HT1080 (cell line): ENCODE results near the gene DLEC1. TPM values are rescaled to one million over a fixed set of nuclear protein-coding genes. Genes with fewer than 3 reads are reported as not detected.
"Not testable (repeated sequence)": the region's sequence is repeated elsewhere in the genome, so short reads cannot be mapped to it uniquely, and the experiment has no call there.

ENCODE experiments used
- DNase-seq: peaks from one replicate; pipeline ENCODE4 v3.0.0-alpha.2; 2015; ENCODE audit warnings: low read depth
- total RNA-seq: library from RNA; depleted of rRNA; stranded (reverse); fragments of >200 nt; shearing (Covaris generic); gene quantifications from 2 replicates; pipeline ENCODE4 v1.2.3, GENCODE V29; 2014

Gene DLEC1
- total RNA-seq, 1 experiment from 2014 or later = not detected

DNA sequence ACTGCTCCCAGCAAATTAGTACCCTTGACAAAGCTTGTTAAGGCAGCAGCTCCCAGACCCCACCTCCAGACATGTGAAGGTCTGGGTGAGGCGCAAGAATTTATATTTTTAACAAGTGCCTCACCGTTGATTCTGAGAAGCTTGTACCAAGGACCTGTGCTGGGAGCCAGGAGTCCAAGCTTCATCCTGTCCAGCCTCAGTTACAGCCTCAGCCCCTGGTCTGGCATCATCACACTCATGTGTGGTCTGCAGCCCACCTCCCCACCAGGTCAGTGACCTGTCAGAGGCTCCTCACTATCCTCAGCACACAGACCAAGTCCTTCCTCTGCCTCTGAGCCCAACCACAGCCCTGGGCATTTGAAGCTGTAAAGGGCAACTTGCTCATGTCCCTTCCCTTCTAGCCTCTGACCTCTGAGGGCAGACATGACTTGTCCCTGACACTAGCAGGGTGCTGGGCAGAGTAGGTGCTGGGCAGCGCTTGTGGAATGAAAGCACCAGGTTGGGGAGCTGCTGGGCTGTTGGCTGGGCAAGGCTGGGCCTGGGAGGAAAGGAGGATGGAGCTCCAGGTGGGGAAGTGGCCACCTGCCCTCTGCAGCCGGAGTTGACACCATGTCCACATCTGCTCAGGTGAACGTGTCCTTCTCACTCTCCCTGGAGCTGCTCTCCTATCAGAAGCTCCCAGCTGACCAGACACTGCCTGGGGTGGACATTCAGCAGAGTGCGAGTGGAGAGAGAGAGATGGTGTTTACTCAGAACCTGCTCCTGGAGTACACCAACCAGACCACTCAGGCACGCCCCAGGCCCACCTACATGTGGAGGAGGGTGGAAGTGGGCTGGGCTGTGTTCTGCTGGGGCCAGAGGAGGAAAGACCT is 81.0 kb downstream of the DLEC1 start:
- DNase-seq = no peak

- DNase-seq = no peak
Observed at GRCh38 chr3:38120693-38121450, 81.9 kb downstream of the DLEC1 start.

GRCh38 chr3:38121451-38121831 is 82.4 kb downstream of the DLEC1 start:
- DNase-seq = no peak

DNA sequence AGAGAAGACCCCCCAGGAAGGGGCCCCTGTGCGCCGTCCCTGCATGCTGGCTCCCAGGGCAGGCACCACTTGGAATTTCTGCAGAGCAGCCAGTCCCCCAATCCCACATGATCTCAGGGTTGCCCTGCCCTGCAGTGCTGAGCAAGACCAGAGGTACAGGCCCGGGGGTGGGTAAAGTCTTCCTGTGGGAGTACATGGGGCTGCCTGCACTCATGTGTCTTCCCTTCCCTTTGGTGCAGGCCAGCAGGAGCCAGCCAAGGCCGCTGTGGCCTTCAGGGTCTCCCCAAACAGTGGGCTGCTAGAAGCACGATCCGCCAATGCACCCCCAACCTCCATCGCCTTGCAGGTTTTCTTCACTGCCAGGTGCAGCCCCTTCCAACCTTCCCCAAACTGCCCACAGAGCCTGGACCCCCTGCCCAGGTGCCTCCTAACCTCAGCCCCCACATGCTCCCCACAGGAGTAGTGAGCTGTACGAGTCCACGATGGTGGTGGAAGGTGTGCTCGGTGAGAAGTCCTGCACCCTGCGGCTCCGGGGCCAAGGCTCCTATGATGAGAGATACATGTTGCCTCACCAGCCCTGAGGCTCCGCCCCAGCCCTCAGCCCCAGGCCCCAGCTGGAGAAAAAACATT is 82.9 kb downstream of the DLEC1 start:
- DNase-seq = no peak

DNA sequence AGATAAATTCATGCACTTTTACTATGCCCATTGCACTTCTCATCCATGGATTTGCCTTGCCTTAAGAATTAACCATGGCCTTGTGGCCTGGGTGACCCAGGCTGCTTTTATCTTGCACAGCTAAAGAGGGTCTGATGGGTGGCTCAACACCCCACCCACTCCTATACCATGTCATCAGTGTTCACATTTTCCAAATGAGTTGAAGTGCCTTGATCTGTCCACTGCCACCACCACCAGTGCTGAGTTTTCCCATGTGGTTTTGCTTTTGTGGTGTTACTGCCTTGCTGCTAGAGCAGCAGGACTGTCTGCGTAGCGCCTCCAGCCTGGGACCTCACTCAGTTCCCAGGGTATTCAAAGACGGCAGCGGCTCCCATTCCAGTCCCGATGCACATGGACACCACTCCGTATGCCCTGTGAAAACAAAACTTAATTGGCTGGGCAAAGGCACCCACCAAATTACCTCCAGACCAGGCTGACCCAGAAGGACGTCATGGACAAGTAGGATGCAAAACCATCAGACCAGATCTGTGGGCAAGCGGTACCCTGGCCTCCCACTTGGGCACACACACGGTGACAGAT is 83.8 kb downstream of the DLEC1 start:
- no peak for DNase-seq

DNA sequence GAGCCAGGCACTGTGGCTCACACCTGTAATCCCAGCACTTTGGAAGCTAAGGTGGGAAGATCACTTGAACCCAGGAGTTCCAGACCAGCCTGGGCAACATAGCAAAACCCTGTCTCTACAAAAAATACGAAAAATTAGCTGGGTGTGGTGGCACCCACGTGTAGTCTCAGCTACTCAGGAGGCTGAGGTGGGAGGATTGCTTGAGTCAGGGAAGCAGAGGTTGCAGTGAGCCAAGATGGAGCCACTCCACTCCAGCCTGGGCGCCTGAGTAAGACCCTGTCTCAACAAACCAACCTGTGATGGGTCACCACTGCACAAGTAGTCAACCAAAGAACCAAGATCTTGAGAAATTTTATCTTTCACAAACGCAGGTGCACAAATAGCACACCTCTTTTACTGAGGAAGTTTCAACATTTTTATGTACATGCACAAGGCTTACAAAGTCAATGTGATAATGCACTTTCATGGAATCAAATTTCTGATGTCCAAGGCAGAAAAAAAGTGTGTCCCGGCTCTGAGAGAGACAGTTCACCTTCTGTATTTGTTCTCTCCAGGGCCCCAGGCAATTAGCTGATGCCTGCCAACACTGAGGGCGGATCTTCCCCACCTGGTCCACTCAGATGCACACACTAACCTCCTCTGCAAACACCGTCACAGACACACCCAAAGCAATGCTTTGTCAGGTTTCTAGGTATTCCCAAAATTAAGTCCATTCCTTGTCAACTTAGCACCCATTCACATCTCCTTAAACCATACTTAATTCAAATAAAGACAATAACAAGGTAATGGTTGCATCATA is 85.5 kb downstream of the DLEC1 start:
- DNase-seq = no peak

DNA sequence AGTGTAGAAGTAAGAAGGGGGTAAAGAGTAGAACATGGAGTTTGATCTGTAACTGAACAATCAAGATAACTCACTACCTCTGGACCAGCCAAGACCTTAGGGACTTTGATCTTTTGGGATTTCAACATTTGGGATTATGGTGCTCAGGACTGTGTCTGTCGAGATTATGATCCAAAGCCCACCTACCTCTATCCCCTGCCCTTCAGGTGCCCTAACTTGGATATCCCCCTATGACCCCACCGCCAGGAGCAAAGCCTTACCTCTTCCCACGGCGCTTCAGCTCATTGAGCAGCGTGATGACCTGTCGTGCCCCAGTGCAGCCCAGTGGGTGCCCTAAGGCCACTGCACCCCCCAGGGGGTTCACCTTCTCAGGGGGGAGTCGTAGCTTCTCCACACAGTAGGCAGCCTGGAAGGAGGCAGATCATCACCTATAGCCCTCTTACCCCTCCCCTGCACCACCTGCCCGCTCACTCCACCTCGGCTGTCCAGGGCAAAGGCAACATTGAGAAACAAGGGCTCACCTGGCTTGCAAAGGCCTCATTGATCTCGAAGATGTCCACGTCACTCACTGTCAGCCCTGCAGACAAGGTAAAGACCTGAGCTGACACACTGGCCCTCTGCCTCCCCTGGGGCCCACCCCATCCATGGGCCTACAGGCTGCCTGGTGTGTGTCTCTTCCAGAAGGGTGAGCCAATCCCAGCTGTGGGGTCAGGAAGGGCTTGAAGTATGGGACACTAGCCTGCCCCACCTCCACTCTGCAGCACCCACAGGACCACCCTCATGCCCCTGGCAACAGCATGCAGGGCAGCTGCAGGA is 86.5 kb downstream of the DLEC1 start:
- DNase-seq = no peak

GRCh38 chr3:38126121-38126892 is 87.3 kb downstream of the DLEC1 start:
- DNase-seq = no peak

GRCh38 chr3:38127611-38128302 is 88.7 kb downstream of the DLEC1 start:
- DNase-seq = peak; percentile 42

- DNase-seq = no peak
Observed at GRCh38 chr3:38128303-38128655, 89.3 kb downstream of the DLEC1 start.

DNA sequence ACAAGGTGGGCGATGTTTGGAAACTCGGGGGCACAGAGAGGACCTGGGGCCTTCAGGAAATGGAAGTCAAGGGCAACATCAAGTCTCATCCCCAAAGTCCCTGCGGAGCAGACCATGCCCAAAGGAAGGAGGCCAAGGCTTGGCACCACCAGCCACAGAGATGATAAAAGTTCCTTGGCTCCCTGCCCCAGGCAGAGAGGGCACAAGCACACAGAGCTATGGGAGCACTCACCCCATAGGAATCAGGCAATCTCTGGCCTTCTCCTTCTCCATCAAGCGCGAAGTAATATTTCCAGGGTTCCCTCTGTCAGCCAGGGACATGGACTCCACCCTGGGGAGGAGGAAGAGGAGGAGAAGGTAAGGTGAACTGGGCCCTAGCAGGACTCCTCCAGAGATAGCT is 90.0 kb downstream of the DLEC1 start:
- DNase-seq = no peak

DNA sequence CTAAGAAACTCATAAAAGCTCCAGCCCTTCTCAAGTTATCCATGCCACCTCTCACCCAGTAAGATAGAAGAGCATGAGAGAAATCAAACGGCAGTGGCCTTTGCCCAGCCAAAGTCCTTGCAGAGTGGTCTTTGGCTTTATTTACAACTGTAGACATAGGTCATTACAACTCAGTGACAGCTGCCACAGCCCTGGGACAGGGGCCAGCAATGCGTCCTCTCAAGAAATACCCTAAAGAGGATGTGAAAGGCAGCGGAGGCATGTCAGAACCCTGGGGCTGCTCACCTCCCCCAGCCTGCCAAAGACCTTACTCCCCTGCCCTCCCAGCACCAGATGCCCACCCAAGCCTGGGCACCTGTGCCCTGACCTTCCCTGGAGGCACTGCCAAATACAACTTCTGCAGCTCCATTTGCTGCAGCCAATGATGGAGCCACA is 91.6 kb downstream of the DLEC1 start:
- no peak for DNase-seq

- no peak for DNase-seq
Observed at GRCh38 chr3:38131621-38132369, 92.8 kb downstream of the DLEC1 start.

DNA sequence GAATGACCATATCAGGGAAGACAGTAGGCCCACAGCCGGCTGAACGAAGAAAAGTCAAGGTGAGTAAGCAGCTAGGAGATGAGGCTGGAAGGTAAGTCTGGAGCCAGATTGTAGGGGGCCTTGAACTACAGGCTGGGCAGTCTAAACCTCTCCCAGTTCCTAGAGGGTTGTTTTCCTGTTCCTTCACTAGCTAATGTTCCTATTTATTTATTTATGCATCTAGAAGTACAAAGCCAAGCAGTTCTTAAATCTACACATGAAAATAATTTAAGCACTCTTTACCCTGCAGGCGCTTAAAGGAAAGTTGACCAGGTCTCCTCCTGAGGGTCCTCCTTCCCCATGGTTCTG is 94.2 kb downstream of the DLEC1 start:
- DNase-seq = no peak

DNA sequence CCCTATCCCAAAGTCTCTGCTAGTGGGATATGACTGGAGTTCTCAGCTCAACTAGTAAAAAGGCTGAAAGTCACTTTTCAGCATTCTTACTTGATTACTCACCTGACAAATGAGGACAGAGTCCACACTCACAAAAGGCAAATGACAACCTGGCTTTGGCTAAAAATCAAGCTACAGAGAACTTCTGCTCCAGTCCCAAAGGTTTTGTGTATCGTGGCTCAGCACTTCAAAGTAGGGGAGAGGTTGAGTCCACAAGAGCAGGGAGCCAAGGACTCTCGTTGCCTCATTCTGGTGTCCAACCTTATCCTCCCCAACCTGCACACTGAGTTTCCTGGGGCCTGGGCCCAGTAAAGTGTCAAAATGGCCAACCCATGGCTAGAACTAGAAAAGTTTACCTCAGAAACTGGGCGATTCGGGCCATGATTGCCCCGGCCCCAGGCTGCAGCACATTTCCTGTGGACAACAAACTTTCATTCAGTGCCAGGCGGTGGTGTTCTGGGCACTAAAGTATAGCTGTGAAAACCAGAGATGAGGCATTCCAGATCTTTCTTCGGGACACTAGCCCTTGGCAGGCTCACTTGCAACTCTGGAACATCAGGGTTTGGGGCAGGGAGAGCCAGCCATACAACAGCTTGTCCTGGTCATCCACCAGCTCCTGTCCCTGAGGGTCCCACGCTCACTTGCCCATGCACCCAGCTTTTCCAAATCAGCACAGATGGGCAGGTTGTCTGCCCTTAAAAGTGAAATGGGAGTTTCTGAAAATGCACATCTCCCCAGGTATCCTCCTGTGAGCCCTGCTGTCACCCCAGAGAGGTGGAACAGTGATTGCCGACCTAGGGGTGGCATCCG is 94.8 kb downstream of the DLEC1 start:
- no peak for DNase-seq

DNA sequence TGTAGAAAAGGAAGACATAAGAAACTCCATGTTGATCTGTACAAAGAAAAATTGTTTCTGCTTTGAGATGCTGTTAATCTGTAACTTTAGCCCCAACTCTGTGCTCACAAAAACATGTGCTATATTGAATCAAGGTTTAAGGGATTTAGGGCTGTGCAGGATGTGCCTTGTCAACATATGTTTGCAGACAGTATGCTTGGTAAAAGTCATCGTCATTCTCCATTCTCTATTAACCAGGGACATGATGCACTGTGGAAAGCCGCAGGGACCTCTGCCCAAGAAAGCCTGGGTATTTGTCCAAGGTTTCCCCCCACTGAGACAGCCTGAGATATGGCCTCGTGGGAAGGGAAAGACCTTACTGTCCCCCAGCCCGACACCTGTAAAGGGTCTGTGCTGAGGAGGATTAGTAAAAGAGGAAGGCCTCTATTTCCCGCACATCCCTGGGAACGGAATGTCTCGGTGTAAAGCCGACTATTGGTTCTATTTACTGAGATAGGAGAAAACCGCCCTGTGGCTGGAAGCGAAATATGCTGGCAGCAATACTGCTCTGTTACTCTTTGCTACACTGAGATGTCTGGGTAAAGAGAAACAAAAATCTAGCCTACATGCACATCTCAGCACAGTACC is 95.6 kb downstream of the DLEC1 start:
- not testable (repeated sequence) for DNase-seq
